ENCODE measurements around the gene CD101. TPM values are rescaled to one million over a fixed set of nuclear protein-coding genes. Genes with fewer than 3 reads are reported as not detected.

CD101 gene
- total RNA-seq, 5 donors from 2014 or later (not counting 1 experiment from before 2014, with no cell fraction given): 4.8 to 13.4 (median 5.3) TPM

DNA sequence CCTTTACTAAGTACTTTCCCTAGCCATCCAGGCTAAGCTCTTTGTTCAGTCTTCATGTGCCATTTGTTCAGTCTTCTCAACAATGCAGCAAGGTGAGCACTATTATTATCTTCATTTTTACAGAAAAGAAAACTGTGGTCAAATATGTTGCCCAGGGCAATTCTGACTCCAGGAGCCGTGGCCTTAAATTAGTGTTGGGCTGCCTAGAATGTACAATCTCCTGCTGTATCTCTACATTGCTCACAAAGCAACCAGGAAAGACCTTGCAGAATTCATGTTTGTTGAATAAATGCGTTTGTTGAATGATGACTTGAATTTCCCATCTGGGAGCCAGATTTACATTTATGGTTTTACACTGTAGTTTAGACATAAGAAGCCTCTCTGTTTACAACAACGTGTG lies 14.2 kb downstream of the CD101 start:
- no peaks in the 10 kb centered on the region for H3K27me3 ChIP-seq (replicated peaks in 1 of 2; ENCODE audit: control insufficient read depth in 2 of 2, extremely low read depth in 1 of 2, insufficient read depth in 2 of 2, low read length in 1 of 2)
- no peak for DNase-seq
- H3K4me3 ChIP-seq (ENCODE audit: control insufficient read depth in 1 of 2, extremely low read depth in 1 of 2, low read length in 1 of 2): no peak overlapping the region
- H3K9me3 ChIP-seq: no peaks in the 10 kb centered on the region
- ATAC-seq (replicated peaks in 1 of 4): no peak
- POLR2A ChIA-PET: no interaction called here
- H3K4me1 ChIP-seq (ENCODE audit: control insufficient read depth in 1 of 2, extremely low read depth in 1 of 2, insufficient read depth in 2 of 2, low read length in 2 of 2): peaks cover 14 to 17% of the 10 kb centered on the region in 2 experiments
- Mint-ChIP-seq H3K4me1 (peaks cover 18 to 28% (median 21%) of the 10 kb centered on the region in 3 donors), H3K27me3 (no peaks in the 10 kb centered on the region), H3K27ac (no peak overlapping the region), H3K9me3 (no peaks in the 10 kb centered on the region), H3K36me3 (peaks cover 28% of the 10 kb centered on the region), H3K4me3 (no peak overlapping the region)
- no peak overlapping the region for H3K27ac ChIP-seq (ENCODE audit: low read length)
- CTCF ChIA-PET: no interaction called here
- H3K36me3 ChIP-seq (ENCODE audit: control insufficient read depth in 2 of 2, extremely low read depth in 1 of 2, insufficient read depth in 1 of 2, low read length in 1 of 2): no peaks in the 10 kb centered on the region
- WGBS (ENCODE audit: insufficient coverage): no CpG with 5 or more reads among the region's 3 CpGs

DNA sequence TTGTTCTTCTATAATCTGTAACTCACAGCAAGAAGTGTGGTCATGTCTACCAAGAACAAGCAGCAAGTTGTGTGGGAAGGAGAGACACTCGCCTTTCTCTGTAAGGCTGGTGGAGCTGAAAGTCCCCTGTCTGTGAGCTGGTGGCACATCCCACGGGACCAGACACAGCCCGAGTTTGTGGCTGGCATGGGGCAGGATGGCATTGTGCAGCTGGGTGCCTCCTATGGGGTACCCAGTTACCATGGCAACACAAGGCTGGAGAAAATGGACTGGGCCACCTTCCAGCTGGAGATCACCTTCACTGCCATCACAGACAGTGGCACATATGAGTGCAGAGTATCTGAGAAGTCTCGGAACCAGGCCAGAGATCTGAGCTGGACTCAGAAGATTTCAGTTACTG lies 15.5 kb downstream of the CD101 start:
- WGBS (ENCODE audit: insufficient coverage): 80% methylated on average over 1 of the region's 4 CpGs
- POLR2A ChIA-PET: interaction anchor here in 1 of 2 donors (0.9 kb wide), 1 partner anchor 21 kb away, joined by 3 read pairs; no protein-coding TSS in a partner anchor
- Mint-ChIP-seq H3K27me3 (no peaks in the 10 kb centered on the region), H3K27ac (no peak overlapping the region), H3K4me1 (peaks cover 18 to 26% (median 19%) of the 10 kb centered on the region in 3 donors), H3K4me3 (no peak overlapping the region), H3K9me3 (no peaks in the 10 kb centered on the region), H3K36me3 (peaks cover 25% of the 10 kb centered on the region)
- no peaks in the 10 kb centered on the region for H3K36me3 ChIP-seq (ENCODE audit: control insufficient read depth in 2 of 2, extremely low read depth in 1 of 2, insufficient read depth in 1 of 2, low read length in 1 of 2)
- no peak overlapping the region for H3K4me3 ChIP-seq (ENCODE audit: control insufficient read depth in 1 of 2, extremely low read depth in 1 of 2, low read length in 1 of 2)
- DNase-seq (no peak), ATAC-seq (replicated peaks in 1 of 4) (no peak)
- CTCF ChIA-PET: no interaction called here
- H3K27me3 ChIP-seq (replicated peaks in 1 of 2; ENCODE audit: control insufficient read depth in 2 of 2, extremely low read depth in 1 of 2, insufficient read depth in 2 of 2, low read length in 1 of 2): no peaks in the 10 kb centered on the region
- H3K27ac ChIP-seq (ENCODE audit: low read length): no peak overlapping the region
- peaks cover 14 to 17% of the 10 kb centered on the region in 2 experiments for H3K4me1 ChIP-seq (ENCODE audit: control insufficient read depth in 1 of 2, extremely low read depth in 1 of 2, insufficient read depth in 2 of 2, low read length in 2 of 2)
- H3K9me3 ChIP-seq: no peaks in the 10 kb centered on the region

DNA sequence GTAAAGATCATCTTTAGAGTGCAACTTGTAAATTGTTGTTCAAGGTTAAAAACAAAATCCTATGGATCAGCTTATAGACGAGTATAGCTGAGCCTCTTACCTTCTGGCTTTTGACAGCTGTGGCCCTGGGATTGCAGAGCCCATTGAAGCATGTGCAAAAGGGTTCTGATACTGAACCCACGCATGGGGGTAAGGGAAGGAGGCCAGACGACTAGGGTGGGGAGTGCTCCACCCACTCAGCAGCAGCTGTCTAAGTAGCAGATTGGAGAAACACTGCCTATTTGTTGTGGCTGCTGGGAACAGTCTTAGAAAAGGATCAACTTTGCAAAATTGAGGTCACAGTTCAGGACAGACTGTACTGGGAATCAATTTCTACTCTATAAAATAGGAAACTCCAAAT lies 16.1 kb downstream of the CD101 start:
- Mint-ChIP-seq H3K4me3 (no peak overlapping the region), H3K9me3 (no peaks in the 10 kb centered on the region), H3K4me1 (peaks cover 18 to 26% (median 19%) of the 10 kb centered on the region in 3 donors), H3K27ac (peak overlapping the region in 1 of 2 donors; percentile 28), H3K27me3 (no peaks in the 10 kb centered on the region), H3K36me3 (peaks cover 24% of the 10 kb centered on the region)
- Histone ChIP-seq H3K36me3 (ENCODE audit: control insufficient read depth in 2 of 2, extremely low read depth in 1 of 2, insufficient read depth in 1 of 2, low read length in 1 of 2) (no peaks in the 10 kb centered on the region), H3K4me1 (ENCODE audit: control insufficient read depth in 1 of 2, extremely low read depth in 1 of 2, insufficient read depth in 2 of 2, low read length in 2 of 2) (peaks cover 14 to 17% of the 10 kb centered on the region in 2 experiments), H3K27ac (ENCODE audit: low read length) (no peak overlapping the region), H3K9me3 (no peaks in the 10 kb centered on the region), H3K4me3 (ENCODE audit: control insufficient read depth in 1 of 2, extremely low read depth in 1 of 2, low read length in 1 of 2) (no peak overlapping the region), H3K27me3 (replicated peaks in 1 of 2; ENCODE audit: control insufficient read depth in 2 of 2, extremely low read depth in 1 of 2, insufficient read depth in 2 of 2, low read length in 1 of 2) (no peaks in the 10 kb centered on the region)
- ChIA-PET CTCF (no interaction called here), POLR2A (no interaction called here)
- ATAC-seq (replicated peaks in 1 of 4) (peak in 2 of 4 experiments; percentile 26 to 30), DNase-seq (no peak)
- WGBS (ENCODE audit: insufficient coverage): 25% methylated on average over 2 of the region's 3 CpGs

DNA sequence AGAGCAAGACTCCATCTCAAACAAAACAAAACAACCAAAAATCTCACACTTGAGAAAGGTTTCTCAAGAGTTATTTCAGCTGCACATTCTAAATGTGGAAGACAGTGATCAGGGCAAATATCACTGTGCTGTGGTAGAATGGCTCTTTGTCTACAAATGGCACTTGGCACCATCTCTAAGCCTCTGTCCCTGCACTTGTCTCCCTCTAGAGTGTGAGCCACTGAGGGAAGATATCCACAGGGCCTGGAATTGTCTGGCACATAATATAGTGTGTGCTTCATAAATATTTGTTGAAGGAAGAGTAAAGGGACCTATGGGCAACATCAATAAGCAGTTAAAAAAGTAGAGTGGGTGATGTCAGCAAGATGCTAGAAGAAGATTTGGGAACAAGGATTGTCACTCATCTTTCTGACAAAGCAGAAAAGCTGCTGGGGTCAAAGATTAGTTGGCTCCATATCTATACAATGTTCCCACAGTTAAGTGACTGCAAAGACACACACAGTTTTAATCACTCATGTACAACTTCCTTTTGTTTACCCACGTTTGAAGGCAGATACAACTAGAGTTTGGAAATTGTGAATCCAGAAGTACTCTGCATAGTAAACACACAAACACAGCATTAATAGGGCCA lies 19.1 kb downstream of the CD101 start:
- ATAC-seq (replicated peaks in 1 of 4) (no peak), DNase-seq (no peak)
- Mint-ChIP-seq H3K27ac (no peak overlapping the region), H3K27me3 (no peaks in the 10 kb centered on the region), H3K4me1 (peaks cover 6 to 11% (median 8%) of the 10 kb centered on the region in 3 donors), H3K9me3 (no peaks in the 10 kb centered on the region), H3K36me3 (peaks cover 28% of the 10 kb centered on the region), H3K4me3 (no peak overlapping the region)
- H3K27me3 ChIP-seq (replicated peaks in 1 of 2; ENCODE audit: control insufficient read depth in 2 of 2, extremely low read depth in 1 of 2, insufficient read depth in 2 of 2, low read length in 1 of 2): no peaks in the 10 kb centered on the region
- ChIA-PET POLR2A (interaction anchor here in 1 of 2 donors (0.7 kb wide), 1 partner anchor 18 kb away, joined by 3 read pairs; no protein-coding TSS in a partner anchor), CTCF (interaction anchor here in 1 of 2 donors (0.6 kb wide), 1 partner anchor 84 kb away, joined by 9 read pairs; no protein-coding TSS in a partner anchor)
- no CpG with 5 or more reads among the region's 1 CpG for WGBS (ENCODE audit: insufficient coverage)
- H3K27ac ChIP-seq (ENCODE audit: low read length): no peak overlapping the region
- no peaks in the 10 kb centered on the region for H3K9me3 ChIP-seq
- H3K4me1 ChIP-seq (ENCODE audit: control insufficient read depth in 1 of 2, extremely low read depth in 1 of 2, insufficient read depth in 2 of 2, low read length in 2 of 2): peaks cover 8 to 11% of the 10 kb centered on the region in 2 experiments
- no peak overlapping the region for H3K4me3 ChIP-seq (ENCODE audit: control insufficient read depth in 1 of 2, extremely low read depth in 1 of 2, low read length in 1 of 2)
- H3K36me3 ChIP-seq (ENCODE audit: control insufficient read depth in 2 of 2, extremely low read depth in 1 of 2, insufficient read depth in 1 of 2, low read length in 1 of 2): peaks cover 0 to 1% of the 10 kb centered on the region in 2 donors

DNA sequence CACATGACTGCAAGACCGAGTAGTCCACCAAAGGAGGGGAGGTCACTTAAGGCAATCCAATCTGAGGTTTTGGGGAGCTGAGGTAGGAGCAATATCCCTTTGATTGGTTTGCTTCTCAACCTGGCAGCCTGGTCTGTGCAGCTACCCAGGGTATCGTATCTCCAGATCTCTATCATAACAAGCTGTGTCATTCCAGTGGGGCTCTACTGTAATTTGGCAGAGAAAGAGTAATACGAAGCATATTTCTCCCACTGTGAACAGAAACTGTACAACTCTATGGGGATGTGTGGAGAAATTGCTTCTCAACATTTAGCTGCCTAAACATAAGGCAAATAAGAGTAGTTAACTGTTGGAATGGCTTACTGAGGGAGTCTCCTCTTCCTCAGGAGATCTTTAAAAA lies 20.6 kb downstream of the CD101 start:
- WGBS (ENCODE audit: insufficient coverage): no CpG with 5 or more reads among the region's 3 CpGs
- Mint-ChIP-seq H3K4me3 (no peak overlapping the region), H3K4me1 (peaks cover 5 to 6% (median 5%) of the 10 kb centered on the region in 3 donors), H3K27me3 (no peaks in the 10 kb centered on the region), H3K9me3 (no peaks in the 10 kb centered on the region), H3K36me3 (peaks cover 30% of the 10 kb centered on the region), H3K27ac (no peak overlapping the region)
- CTCF ChIA-PET: interaction anchor here in 1 of 2 donors (0.6 kb wide), 1 partner anchor 724 kb away, joined by 3 read pairs; no protein-coding TSS in a partner anchor
- Histone ChIP-seq H3K4me1 (ENCODE audit: control insufficient read depth in 1 of 2, extremely low read depth in 1 of 2, insufficient read depth in 2 of 2, low read length in 2 of 2) (peaks cover 7 to 9% of the 10 kb centered on the region in 2 experiments), H3K9me3 (no peaks in the 10 kb centered on the region), H3K36me3 (ENCODE audit: control insufficient read depth in 2 of 2, extremely low read depth in 1 of 2, insufficient read depth in 1 of 2, low read length in 1 of 2) (peaks cover 0 to 7% of the 10 kb centered on the region in 2 donors), H3K27me3 (replicated peaks in 1 of 2; ENCODE audit: control insufficient read depth in 2 of 2, extremely low read depth in 1 of 2, insufficient read depth in 2 of 2, low read length in 1 of 2) (no peaks in the 10 kb centered on the region), H3K27ac (ENCODE audit: low read length) (no peak overlapping the region), H3K4me3 (ENCODE audit: control insufficient read depth in 1 of 2, extremely low read depth in 1 of 2, low read length in 1 of 2) (no peak overlapping the region)
- ATAC-seq (replicated peaks in 1 of 4): no peak
- DNase-seq: no peak
- POLR2A ChIA-PET: no interaction called here

GRCh38 chr1:117025568-117025967 lies 24.0 kb downstream of the CD101 start:
- Mint-ChIP-seq H3K4me3 (no peak overlapping the region), H3K27ac (no peak overlapping the region), H3K9me3 (no peaks in the 10 kb centered on the region), H3K27me3 (no peaks in the 10 kb centered on the region), H3K4me1 (peaks cover 2 to 7% (median 5%) of the 10 kb centered on the region in 3 donors), H3K36me3 (peaks cover 17% of the 10 kb centered on the region)
- POLR2A ChIA-PET: no interaction called here
- WGBS (ENCODE audit: insufficient coverage): 100% methylated on average over 7 of the region's 7 CpGs
- no peak for DNase-seq
- H3K4me3 ChIP-seq (ENCODE audit: control insufficient read depth in 1 of 2, extremely low read depth in 1 of 2, low read length in 1 of 2): no peak overlapping the region
- CTCF ChIA-PET: no interaction called here
- H3K27me3 ChIP-seq (replicated peaks in 1 of 2; ENCODE audit: control insufficient read depth in 2 of 2, extremely low read depth in 1 of 2, insufficient read depth in 2 of 2, low read length in 1 of 2): no peaks in the 10 kb centered on the region
- peaks cover 0 to 9% of the 10 kb centered on the region in 2 donors for H3K36me3 ChIP-seq (ENCODE audit: control insufficient read depth in 2 of 2, extremely low read depth in 1 of 2, insufficient read depth in 1 of 2, low read length in 1 of 2)
- no peak overlapping the region for H3K27ac ChIP-seq (ENCODE audit: low read length)
- no peaks in the 10 kb centered on the region for H3K9me3 ChIP-seq
- H3K4me1 ChIP-seq (ENCODE audit: control insufficient read depth in 1 of 2, extremely low read depth in 1 of 2, insufficient read depth in 2 of 2, low read length in 2 of 2): no peaks in the 10 kb centered on the region
- ATAC-seq (replicated peaks in 1 of 4): no peak

All from T-cell (primary cell).